ENCODE data around the gene PTRHD1. TPM values are rescaled to one million over a fixed set of nuclear protein-coding genes. Genes with fewer than 3 reads are reported as not detected.

PTRHD1 gene
- total RNA-seq, 2 experiments from 2014 or later, result 28.9 to 32.9 TPM

DNA sequence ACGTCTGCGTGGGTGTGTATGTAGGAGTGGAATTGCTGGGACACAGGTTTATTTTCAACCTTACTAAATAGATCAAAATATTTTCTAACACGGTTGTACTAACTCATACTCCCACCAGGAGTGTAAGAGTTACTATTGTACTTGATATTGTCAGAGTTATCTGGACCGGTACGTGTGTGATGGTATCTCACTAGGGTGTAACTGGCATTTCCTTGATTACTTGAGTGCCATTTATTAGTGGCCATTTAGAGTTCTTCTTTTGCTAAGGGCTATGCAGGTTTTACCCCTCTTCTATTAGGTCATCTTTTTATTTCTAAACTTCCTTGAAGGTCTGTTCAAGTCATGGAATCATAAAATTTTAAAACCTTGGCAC is 33.6 kb upstream of the PTRHD1 start:
- ChIA-PET CTCF (interaction anchor here (0.6 to 6.5 kb wide), 19 partner anchors 8 to 1483 kb away, joined by 3 to 96 read pairs (median 4); partner anchors contain the start of gene TP53I3), POLR2A (interaction anchor here (1.1 kb wide), 1 partner anchor 34 kb away, joined by 3 read pairs; no protein-coding TSS in a partner anchor)
- DNase-seq, result no peak
- peaks cover 14% of the 10 kb centered on the region for H3K4me1 Mint-ChIP-seq (ENCODE audit: low read depth)
- no peaks in the 10 kb centered on the region for H3K27me3 Mint-ChIP-seq (ENCODE audit: low read depth)
- H3K9me3 Mint-ChIP-seq (ENCODE audit: insufficient read depth), result no peaks in the 10 kb centered on the region
- no peak overlapping the region for H3K4me3 Mint-ChIP-seq
- no peak overlapping the region for H3K27ac Mint-ChIP-seq
- peaks cover 49% of the 10 kb centered on the region for H3K36me3 Mint-ChIP-seq (ENCODE audit: low read depth)
- ATAC-seq, result no peak

- peaks cover 14% of the 10 kb centered on the region for H3K4me1 Mint-ChIP-seq (ENCODE audit: low read depth)
Observed at GRCh38 chr2:24825883-24826772, 32.9 kb upstream of the PTRHD1 start.

DNA sequence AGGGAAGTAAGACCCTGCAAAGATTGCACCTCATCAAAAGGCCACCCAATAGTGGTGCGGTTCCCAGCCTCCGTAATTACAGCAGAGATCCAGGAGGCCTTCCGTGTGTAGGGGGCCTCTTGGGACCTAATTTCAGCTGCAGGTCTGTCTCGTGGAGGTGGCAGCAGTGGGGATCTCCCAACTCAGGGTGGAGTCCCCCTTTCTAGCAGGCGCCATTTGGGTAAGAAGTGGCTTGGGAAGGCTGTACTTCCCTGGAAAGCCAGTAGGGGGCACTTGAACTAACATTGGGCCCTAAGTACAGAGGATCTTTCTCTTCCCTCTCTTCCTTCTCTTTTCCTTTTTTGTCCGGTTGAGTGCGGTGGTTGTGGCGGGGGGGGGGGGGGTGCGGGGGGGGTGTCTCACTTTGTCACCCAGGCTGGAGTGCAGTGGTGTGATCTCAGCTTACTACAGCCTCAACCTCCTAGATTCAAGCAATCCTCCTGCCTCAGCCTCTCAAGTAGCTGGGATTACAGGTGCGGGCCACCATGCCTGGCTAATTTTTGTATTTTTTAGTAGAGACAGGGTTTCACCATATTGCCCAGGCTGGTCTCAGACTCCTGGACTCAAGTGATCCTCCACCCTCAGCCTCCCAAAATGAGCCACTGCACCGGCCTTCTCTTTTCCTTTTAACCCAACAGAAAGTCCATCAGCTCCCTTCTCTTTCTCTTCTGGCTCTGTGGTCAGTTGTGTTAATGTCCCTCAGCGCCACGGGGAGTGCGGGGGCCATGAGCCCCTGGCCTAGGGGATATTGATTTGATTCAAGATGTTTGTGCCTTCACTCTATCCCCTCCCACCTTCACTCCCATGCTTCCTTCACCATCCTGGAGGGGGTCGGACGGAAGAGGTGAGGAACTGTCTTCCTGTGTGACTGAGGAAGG is 32.0 kb upstream of the PTRHD1 start:
- Mint-ChIP-seq H3K4me3 (no peak overlapping the region), H3K27ac (peak overlapping the region; percentile 36), H3K36me3 (ENCODE audit: low read depth) (peaks cover 50% of the 10 kb centered on the region), H3K9me3 (ENCODE audit: insufficient read depth) (no peaks in the 10 kb centered on the region), H3K4me1 (ENCODE audit: low read depth) (peaks cover 14% of the 10 kb centered on the region), H3K27me3 (ENCODE audit: low read depth) (no peaks in the 10 kb centered on the region)
- DNase-seq, result peak; percentile 51
- ChIA-PET CTCF (interaction anchor here (1.0 to 6.5 kb wide), 11 partner anchors 12 to 416 kb away, joined by 3 to 96 read pairs (median 4); no protein-coding TSS in a partner anchor), POLR2A (interaction anchor here (0.6 kb wide), 1 partner anchor 227 kb away, joined by 3 read pairs; no protein-coding TSS in a partner anchor)
- no peak for ATAC-seq

More at GRCh38 chr2:24825883-24826772, 32.9 kb upstream of the PTRHD1 start:
- POLR2A ChIA-PET, result no interaction called here
- DNase-seq, result no peak
- CTCF ChIA-PET, result interaction anchor here (0.8 to 6.5 kb wide), 10 partner anchors 13 to 417 kb away, joined by 3 to 96 read pairs (median 4); no protein-coding TSS in a partner anchor
- no peak overlapping the region for H3K4me3 Mint-ChIP-seq
- H3K36me3 Mint-ChIP-seq (ENCODE audit: low read depth), result peaks cover 49% of the 10 kb centered on the region
- no peaks in the 10 kb centered on the region for H3K9me3 Mint-ChIP-seq (ENCODE audit: insufficient read depth)
- no peaks in the 10 kb centered on the region for H3K27me3 Mint-ChIP-seq (ENCODE audit: low read depth)
- H3K27ac Mint-ChIP-seq, result peak overlapping the region; percentile 36
- peak; percentile 18 for ATAC-seq

- ATAC-seq (no peak), DNase-seq (no peak)
- Mint-ChIP-seq H3K4me1 (ENCODE audit: low read depth) (peaks cover 14% of the 10 kb centered on the region), H3K27ac (no peak overlapping the region), H3K4me3 (no peak overlapping the region), H3K36me3 (ENCODE audit: low read depth) (peaks cover 56% of the 10 kb centered on the region), H3K27me3 (ENCODE audit: low read depth) (no peaks in the 10 kb centered on the region), H3K9me3 (ENCODE audit: insufficient read depth) (no peaks in the 10 kb centered on the region)
- ChIA-PET CTCF (interaction anchor here (1.6 to 6.5 kb wide), 2 partner anchors 11 to 415 kb away, joined by 3 to 96 read pairs; no protein-coding TSS in a partner anchor), POLR2A (no interaction called here)
Observed at GRCh38 chr2:24824071-24824588, 30.9 kb upstream of the PTRHD1 start.

GRCh38 chr2:24822049-24822706 is 29.0 kb upstream of the PTRHD1 start:
- H3K27ac Mint-ChIP-seq, result peak overlapping the region; percentile 1

DNA sequence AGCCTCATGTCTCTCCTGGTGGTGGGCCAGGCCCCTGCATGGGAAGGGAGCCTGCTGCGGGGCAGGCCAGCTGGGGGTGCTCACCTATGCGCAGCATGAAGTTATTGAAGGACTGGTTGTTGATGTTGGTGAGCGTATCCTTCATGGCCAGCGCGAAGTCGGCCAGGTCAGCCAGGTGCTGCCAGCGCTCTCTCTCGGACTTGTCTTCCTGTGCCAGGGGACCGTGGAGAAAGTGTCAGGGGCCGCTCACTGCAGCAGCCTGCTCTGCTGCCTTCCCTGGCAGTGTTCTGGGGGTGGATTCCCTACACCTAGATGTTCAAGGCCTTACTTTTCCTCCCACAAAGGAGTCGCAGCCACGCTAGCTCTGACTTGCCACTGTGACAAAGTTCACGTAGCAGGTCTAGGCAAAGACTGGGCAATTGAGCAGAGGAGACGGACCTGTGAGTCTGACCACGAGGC is 28.3 kb upstream of the PTRHD1 start:
- Mint-ChIP-seq H3K4me3 (no peak overlapping the region), H3K36me3 (ENCODE audit: low read depth) (peaks cover 74% of the 10 kb centered on the region), H3K27me3 (ENCODE audit: low read depth) (no peaks in the 10 kb centered on the region), H3K27ac (peak overlapping the region; percentile 1), H3K4me1 (ENCODE audit: low read depth) (peaks cover 10% of the 10 kb centered on the region), H3K9me3 (ENCODE audit: insufficient read depth) (no peaks in the 10 kb centered on the region)
- ChIA-PET CTCF (interaction anchor here (2.0 kb wide), 1 partner anchor 411 kb away, joined by 8 read pairs; no protein-coding TSS in a partner anchor), POLR2A (interaction anchor here (1.0 kb wide), 1 partner anchor 59 kb away, joined by 3 read pairs; no protein-coding TSS in a partner anchor)
- no peak for DNase-seq
- ATAC-seq, result no peak

More at GRCh38 chr2:24822049-24822706, 29.0 kb upstream of the PTRHD1 start:
- ChIA-PET CTCF (interaction anchor here (0.5 to 2.0 kb wide), 2 partner anchors 412 to 1311 kb away, joined by 3 to 8 read pairs; no protein-coding TSS in a partner anchor), POLR2A (interaction anchor here (1.0 kb wide), 1 partner anchor 60 kb away, joined by 3 read pairs; no protein-coding TSS in a partner anchor)
- no peaks in the 10 kb centered on the region for H3K9me3 Mint-ChIP-seq (ENCODE audit: insufficient read depth)
- no peaks in the 10 kb centered on the region for H3K27me3 Mint-ChIP-seq (ENCODE audit: low read depth)
- no peak overlapping the region for H3K4me3 Mint-ChIP-seq
- peaks cover 68% of the 10 kb centered on the region for H3K36me3 Mint-ChIP-seq (ENCODE audit: low read depth)
- no peak for ATAC-seq
- peaks cover 14% of the 10 kb centered on the region for H3K4me1 Mint-ChIP-seq (ENCODE audit: low read depth)
- no peak for DNase-seq

DNA sequence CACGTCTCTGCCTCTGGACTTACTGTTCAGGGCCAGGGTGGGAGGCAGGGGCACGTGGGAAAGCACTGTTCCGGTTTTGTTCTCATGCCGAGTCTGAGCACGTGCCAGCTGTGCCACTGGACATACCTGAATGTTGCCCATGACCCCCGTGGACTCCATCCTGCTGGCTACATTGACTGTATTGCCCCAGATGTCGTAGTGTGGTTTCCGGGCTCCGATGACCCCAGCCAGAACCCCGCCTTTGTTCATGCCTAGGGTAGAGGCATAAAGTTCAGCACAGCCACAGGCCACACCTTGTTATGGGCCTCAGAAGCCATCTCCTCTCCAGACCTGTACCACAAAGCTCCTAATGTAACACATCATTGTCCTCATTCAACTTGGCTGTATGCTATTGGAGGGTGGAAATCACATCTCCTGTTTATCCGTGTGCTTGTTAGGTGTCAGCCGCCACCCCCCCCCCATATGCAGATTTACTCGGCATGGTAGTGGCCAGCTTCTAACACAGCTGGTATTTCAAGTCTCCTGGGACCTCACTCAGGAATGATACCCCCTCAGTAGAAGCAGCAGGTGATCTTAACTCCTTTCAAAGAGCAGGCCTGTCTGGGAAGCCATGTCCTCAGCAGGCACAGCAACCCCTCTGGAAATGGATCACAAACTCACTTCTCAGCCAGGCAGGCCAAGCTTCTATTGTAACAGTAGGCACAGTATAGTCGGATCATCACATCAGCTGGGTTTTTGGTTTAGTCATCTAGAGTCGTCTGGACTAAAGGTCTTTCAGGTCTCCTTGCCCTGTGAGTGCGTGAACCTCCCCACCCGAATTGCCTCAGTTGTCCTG is 27.6 kb upstream of the PTRHD1 start:
- Mint-ChIP-seq H3K27ac (no peak overlapping the region), H3K27me3 (ENCODE audit: low read depth) (no peaks in the 10 kb centered on the region), H3K4me3 (no peak overlapping the region), H3K36me3 (ENCODE audit: low read depth) (peaks cover 75% of the 10 kb centered on the region), H3K9me3 (ENCODE audit: insufficient read depth) (no peaks in the 10 kb centered on the region), H3K4me1 (ENCODE audit: low read depth) (peaks cover 4% of the 10 kb centered on the region)
- POLR2A ChIA-PET, result no interaction called here
- ATAC-seq (no peak), DNase-seq (no peak)
- CTCF ChIA-PET, result interaction anchor here (2.0 kb wide), 1 partner anchor 410 kb away, joined by 8 read pairs; no protein-coding TSS in a partner anchor

GRCh38 chr2:24820175-24820513 is 27.0 kb upstream of the PTRHD1 start:
- Mint-ChIP-seq H3K36me3 (ENCODE audit: low read depth) (peaks cover 77% of the 10 kb centered on the region), H3K4me3 (no peak overlapping the region), H3K27ac (peak overlapping the region; percentile 34), H3K9me3 (ENCODE audit: insufficient read depth) (no peaks in the 10 kb centered on the region), H3K4me1 (ENCODE audit: low read depth) (peaks cover 3% of the 10 kb centered on the region), H3K27me3 (ENCODE audit: low read depth) (no peaks in the 10 kb centered on the region)
- ChIA-PET CTCF (interaction anchor here (1.0 kb wide), 1 partner anchor 207 kb away, joined by 3 read pairs; no protein-coding TSS in a partner anchor), POLR2A (no interaction called here)
- DNase-seq, result no peak
- no peak for ATAC-seq

DNA sequence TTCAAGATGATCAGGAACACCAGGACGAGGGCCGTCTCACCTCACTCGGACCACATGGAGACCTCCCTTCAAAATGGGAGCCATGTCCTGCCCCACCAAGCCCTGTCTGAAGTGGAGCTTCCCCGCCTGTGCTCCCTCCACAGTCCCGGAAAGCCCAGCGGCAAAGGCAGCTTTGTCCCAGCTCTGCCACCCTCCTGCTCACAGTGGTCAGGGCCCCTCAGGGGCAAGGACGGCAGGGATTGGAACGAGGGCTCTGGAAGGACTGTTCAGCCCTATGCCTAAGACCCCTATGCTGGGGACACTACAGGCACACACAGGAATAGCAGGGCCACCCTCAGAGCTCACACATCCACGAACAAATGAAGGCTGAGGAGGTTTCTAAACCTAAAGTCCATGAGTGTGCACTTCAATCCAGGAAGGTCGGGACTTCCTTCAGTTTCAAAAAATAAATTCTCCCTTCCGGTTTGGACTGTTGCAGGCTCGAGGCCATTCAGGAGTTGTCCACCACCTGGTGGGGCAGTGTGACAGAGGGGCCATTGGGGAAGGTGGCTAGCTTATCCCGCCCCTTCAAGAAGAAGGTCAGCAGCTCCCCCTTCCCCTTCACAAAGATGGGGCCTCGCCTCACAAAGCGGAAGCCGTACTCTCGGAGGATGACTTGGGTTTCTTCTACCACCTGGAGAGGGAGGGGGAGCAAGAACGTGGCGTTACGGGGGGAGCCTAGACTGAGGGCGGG is 26.4 kb upstream of the PTRHD1 start:
- ChIA-PET POLR2A (no interaction called here), CTCF (interaction anchor here (0.9 to 1.0 kb wide), 3 partner anchors 8 to 409 kb away, joined by 3 to 4 read pairs (median 4); no protein-coding TSS in a partner anchor)
- Mint-ChIP-seq H3K27ac (no peak overlapping the region), H3K4me3 (no peak overlapping the region), H3K4me1 (ENCODE audit: low read depth) (peaks cover 3% of the 10 kb centered on the region), H3K36me3 (ENCODE audit: low read depth) (peaks cover 75% of the 10 kb centered on the region), H3K27me3 (ENCODE audit: low read depth) (no peaks in the 10 kb centered on the region), H3K9me3 (ENCODE audit: insufficient read depth) (no peaks in the 10 kb centered on the region)
- DNase-seq (peak; percentile 18), ATAC-seq (no peak)
